ENCODE results near the gene IFNAR2.

Gene IFNAR2

GRCh38 chr21:33229784-33230544, at the start of gene IFNAR2:
TSS of gene IFNAR2 (plus strand) at chr21:33229938. CDS start at chr21:33241923, 11,985 bp downstream.
- DNase-seq (peak; percentile 84), ATAC-seq (peak; percentile 76)

GRCh38 chr21:33185852-33186251, 43.9 kb upstream of the IFNAR2 start:
- ATAC-seq (peak; percentile 59), DNase-seq (no peak)

- ATAC-seq, result no peak
Observed at GRCh38 chr21:33187276-33187675, 42.5 kb upstream of the IFNAR2 start.

GRCh38 chr21:33189237-33189636, 40.5 kb upstream of the IFNAR2 start:
- ATAC-seq (no peak), DNase-seq (no peak)

More at GRCh38 chr21:33187276-33187675, 42.5 kb upstream of the IFNAR2 start:
- no peak for DNase-seq

GRCh38 chr21:33189824-33190223, 39.9 kb upstream of the IFNAR2 start:
- DNase-seq (no peak), ATAC-seq (no peak)

GRCh38 chr21:33196941-33197374, 32.8 kb upstream of the IFNAR2 start:
- ATAC-seq (no peak), DNase-seq (peak; percentile 54)

- DNase-seq (no peak), ATAC-seq (no peak)
Observed at GRCh38 chr21:33197496-33197895, 32.2 kb upstream of the IFNAR2 start.

- DNase-seq (no peak), ATAC-seq (no peak)
Observed at GRCh38 chr21:33198346-33199099, 31.2 kb upstream of the IFNAR2 start.

GRCh38 chr21:33199100-33199464, 30.7 kb upstream of the IFNAR2 start:
- DNase-seq (no peak), ATAC-seq (no peak)

- DNase-seq, result peak; percentile 77
- ATAC-seq, result peak; percentile 81
Observed at GRCh38 chr21:33199516-33200217, 30.1 kb upstream of the IFNAR2 start.

- ATAC-seq, result no peak
- DNase-seq, result no peak
Observed at GRCh38 chr21:33201956-33202355, 27.8 kb upstream of the IFNAR2 start.

- DNase-seq, result no peak
- peak; percentile 26 for ATAC-seq
Observed at GRCh38 chr21:33202464-33203363, 27.0 kb upstream of the IFNAR2 start.

GRCh38 chr21:33203371-33203724, 26.4 kb upstream of the IFNAR2 start:
- DNase-seq, result no peak
- ATAC-seq, result no peak

- no peak for ATAC-seq
Observed at GRCh38 chr21:33205476-33205875, 24.3 kb upstream of the IFNAR2 start.

GRCh38 chr21:33206771-33207281, 22.9 kb upstream of the IFNAR2 start:
- ATAC-seq, result no peak
- DNase-seq, result no peak

More at GRCh38 chr21:33205476-33205875, 24.3 kb upstream of the IFNAR2 start:
- DNase-seq, result no peak

- ATAC-seq (no peak), DNase-seq (no peak)
Observed at GRCh38 chr21:33207449-33208149, 22.1 kb upstream of the IFNAR2 start.

- ATAC-seq (no peak), DNase-seq (no peak)
Observed at GRCh38 chr21:33208534-33208933, 21.2 kb upstream of the IFNAR2 start.

GRCh38 chr21:33211305-33211704, 18.4 kb upstream of the IFNAR2 start:
- ATAC-seq (no peak), DNase-seq (no peak)

- no peak for DNase-seq
- ATAC-seq, result no peak
Observed at GRCh38 chr21:33211732-33212131, 18.0 kb upstream of the IFNAR2 start.

GRCh38 chr21:33212159-33212851, 17.4 kb upstream of the IFNAR2 start:
- ATAC-seq, result no peak
- no peak for DNase-seq

Measured in stimulated activated naive CD8-positive, alpha-beta T cell treated with anti-CD3 and anti-CD28 coated beads, Interleukin-15, Interleukin-2, amounts not matched to agents 100 U/mL and 50 U/mL, for 24 hours (primary cell).